GM10248 (cell line): ENCODE results near the gene BACE2.

ENCODE experiments used
- CTCF ChIA-PET: fragments of 300-600 bp; sonication (Branson Sonifier 250); formaldehyde crosslinking; extraction: SDS; loops from one replicate; lab custom pipeline; 2021; ENCODE audit warnings: antibody characterized with exemption; lab: Yijun Ruan, JAX
- POLR2A ChIA-PET: fragments of 350-650 bp; sonication (Branson Sonifier 250); formaldehyde crosslinking; extraction: SDS; loops from one replicate; lab custom pipeline; 2020; ENCODE audit warnings: antibody characterized with exemption; lab: Yijun Ruan, JAX
- DNase-seq: peaks from one replicate; pipeline ENCODE4 v3.0.0; 2012; ENCODE audit errors: extremely low spot score
- TF ChIP-seq, protein P1 (sequence below): IDR thresholded peaks from 2 replicates; pipeline ENCODE4 v1.5.1; 2012; ENCODE audit warnings: mild to moderate bottlenecking, low read depth; ENCODE audit errors: extremely low read depth, missing control alignments, control extremely low read depth

The BACE2 gene

DNA sequence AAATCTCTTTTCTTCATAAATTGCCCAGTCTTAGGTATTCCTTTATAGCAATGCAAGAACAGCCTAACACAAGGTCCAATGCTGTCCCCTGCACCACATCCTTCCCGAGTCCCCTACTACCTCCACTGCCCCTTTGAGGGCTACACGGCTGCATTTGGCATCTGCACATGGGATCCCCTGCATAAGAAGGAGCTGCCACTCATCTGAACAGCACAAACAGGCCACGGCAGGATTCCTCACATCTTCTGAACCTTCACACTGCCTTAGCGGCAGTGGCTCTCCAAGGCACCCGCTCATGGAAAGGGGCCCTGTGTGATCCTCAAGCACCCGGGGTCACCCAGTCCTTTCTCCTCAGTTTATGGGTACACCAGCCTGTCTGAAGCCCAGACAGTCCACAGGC is 29.2 kb upstream of the BACE2 start:
- TF ChIP-seq, protein P1, sequence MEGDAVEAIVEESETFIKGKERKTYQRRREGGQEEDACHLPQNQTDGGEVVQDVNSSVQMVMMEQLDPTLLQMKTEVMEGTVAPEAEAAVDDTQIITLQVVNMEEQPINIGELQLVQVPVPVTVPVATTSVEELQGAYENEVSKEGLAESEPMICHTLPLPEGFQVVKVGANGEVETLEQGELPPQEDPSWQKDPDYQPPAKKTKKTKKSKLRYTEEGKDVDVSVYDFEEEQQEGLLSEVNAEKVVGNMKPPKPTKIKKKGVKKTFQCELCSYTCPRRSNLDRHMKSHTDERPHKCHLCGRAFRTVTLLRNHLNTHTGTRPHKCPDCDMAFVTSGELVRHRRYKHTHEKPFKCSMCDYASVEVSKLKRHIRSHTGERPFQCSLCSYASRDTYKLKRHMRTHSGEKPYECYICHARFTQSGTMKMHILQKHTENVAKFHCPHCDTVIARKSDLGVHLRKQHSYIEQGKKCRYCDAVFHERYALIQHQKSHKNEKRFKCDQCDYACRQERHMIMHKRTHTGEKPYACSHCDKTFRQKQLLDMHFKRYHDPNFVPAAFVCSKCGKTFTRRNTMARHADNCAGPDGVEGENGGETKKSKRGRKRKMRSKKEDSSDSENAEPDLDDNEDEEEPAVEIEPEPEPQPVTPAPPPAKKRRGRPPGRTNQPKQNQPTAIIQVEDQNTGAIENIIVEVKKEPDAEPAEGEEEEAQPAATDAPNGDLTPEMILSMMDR = no peak
- ChIA-PET CTCF (interaction anchor here (0.9 kb wide), 1 partner anchor 9 kb away, joined by 3 read pairs; no protein-coding TSS in a partner anchor), POLR2A (no interaction called here)
- DNase-seq = no peak

DNA sequence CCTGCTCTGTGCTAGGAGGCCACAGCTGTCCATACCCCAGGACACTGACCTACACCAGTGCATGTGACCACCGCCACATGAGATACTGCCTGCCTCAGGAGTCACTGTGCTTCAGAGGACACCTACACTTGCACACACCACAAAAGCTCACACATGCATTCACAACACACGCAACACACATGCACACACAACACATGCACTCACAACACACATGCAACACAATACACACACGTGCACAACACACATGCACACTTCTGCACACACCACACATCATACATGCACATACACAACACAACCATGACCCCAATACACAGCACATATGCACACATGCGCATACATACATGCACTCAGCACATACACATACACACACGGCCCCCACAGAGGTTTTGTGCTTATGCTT is 28.7 kb upstream of the BACE2 start:
- no peak for DNase-seq
- ChIA-PET POLR2A (no interaction called here), CTCF (interaction anchor here (0.9 kb wide), 1 partner anchor 8 kb away, joined by 3 read pairs; no protein-coding TSS in a partner anchor)
- TF ChIP-seq, protein P1 = no peak

DNA sequence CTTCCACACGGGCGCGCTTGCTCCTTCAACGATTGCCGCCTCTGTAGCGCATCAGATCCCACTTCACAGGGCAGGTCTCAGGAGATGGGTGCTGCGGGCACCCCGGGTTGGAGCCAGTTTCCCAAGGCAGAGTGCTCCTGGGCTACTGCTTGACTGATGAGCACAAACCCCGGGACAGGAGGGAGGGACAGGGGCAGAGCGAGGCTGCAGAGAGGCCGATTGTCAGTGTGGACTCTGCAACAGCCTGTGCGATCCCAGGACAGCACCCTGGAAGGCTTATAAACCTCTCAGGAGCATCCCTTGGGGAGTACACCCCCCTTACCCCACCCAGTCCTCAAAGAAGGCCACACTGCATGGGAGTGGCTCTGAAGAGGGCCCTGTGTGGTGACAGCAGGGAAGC is 28.0 kb upstream of the BACE2 start:
- DNase-seq = no peak
- CTCF ChIA-PET = no interaction called here
- TF ChIP-seq, protein P1 = no peak
- POLR2A ChIA-PET = no interaction called here

DNA sequence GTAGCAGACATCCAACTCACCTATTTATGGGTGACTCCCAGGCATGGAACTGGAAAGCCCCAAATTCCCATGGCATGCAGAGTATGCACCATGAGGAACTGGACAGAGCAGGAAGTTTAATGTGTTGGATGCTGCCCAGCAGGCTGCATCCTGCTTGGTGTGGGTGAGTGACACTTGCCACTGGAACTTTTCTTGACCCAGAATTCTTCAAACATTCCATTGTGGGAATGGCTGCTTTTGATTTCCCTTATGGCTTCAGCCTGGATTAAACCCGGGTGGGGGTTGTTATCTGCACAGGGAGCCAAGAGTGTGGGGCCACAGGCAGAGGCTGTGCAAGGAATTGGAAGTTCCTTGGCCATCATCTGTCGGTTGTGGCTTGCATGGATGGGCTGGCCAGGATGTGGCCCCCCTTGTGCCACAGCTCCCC is 26.9 kb upstream of the BACE2 start:
- DNase-seq = no peak
- CTCF ChIA-PET = no interaction called here
- POLR2A ChIA-PET = no interaction called here
- TF ChIP-seq, protein P1 = no peak

DNA sequence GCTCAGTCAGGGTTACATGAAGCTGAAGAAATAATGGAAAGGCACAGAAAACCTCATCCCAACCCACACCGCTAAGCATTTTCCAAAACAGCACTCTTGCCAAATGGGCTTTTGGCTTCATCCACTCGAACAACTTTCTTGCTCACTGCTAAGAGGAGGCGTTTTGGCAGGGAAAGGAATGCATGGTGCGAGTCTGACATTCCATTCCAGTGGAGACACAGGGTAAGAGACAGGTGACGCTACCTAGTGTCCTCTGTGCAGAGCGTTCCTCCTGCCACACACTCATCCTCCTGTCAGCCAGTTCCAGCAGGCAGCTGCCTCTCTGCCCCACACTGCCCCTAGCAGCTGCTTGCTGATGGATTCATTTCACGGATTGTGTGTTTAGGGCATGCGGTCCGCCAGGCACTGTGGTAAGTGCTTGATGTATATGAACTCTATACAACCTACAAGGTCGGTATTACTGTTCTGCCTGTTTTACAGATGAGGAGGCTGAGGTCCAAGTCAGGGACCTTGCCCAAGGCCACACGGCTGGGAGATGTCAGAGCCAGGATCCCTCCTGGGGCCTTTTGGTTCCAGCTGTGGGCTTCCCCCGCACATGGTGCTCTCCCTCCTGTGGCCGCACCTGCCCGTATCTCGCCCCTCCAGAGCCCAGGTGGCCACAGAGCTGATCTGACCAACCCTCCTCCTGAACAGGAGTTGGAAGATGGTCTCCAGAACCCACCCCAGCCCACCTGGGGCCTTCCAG is 25.7 kb upstream of the BACE2 start:
- ChIA-PET POLR2A (no interaction called here), CTCF (no interaction called here)
- TF ChIP-seq, protein P1 = no peak
- DNase-seq = no peak

DNA sequence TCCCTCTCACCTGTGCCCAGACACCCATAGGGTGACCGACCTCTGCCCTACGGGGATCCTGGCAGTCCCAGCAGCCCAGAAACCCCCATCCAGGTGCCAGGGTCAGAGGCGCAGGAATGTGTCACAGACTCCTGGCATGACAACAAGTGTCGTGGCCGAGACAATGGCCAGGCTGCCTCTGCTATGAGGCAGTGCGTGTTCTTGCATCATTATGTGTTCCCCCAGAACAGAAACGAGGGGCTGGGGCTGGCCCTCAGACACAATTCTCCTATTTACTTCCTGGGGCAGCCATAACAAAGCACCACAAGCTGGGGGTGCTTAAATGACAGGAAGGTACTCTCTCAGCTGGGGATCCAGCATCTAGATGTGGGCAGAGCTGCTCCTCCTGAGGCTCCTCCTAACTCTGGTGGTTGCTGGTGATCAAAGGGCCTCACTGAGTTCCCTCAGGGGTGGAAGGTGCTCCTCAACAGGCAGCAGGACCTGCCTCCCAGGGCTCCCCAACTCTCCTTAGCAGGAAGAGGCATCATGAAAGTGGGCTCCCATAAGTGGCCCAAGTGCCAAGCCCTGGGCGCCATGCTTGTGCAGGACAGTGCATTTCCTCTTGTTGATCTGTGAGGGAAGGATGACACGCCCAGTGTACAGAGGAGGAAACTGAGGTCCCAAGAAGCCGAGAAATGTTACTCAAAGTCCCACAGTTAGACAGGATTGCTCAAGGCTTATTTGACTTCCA is 24.2 kb upstream of the BACE2 start:
- TF ChIP-seq, protein P1 = no peak
- ChIA-PET POLR2A (no interaction called here), CTCF (no interaction called here)
- DNase-seq = no peak
